DMS79 (cell line): Measurements from ENCODE around the gene FNBP1.
"Not testable (repeated sequence)": the region's sequence is repeated elsewhere in the genome, so short reads cannot be mapped to it uniquely, and the experiment has no call there.

Experiments
- DNase-seq: peaks from one replicate; lab custom pipeline; 2025; lab: John Stamatoyannopoulos, UW

FNBP1 gene

GRCh38 chr9:130021842-130022241 lies 21.1 kb downstream of the FNBP1 start:
- DNase-seq = not testable (repeated sequence)

- DNase-seq = no peak
Measured at GRCh38 chr9:130021123-130021522, 21.9 kb downstream of the FNBP1 start.

- no peak for DNase-seq
Measured at GRCh38 chr9:130020618-130021017, 22.4 kb downstream of the FNBP1 start.

DNA sequence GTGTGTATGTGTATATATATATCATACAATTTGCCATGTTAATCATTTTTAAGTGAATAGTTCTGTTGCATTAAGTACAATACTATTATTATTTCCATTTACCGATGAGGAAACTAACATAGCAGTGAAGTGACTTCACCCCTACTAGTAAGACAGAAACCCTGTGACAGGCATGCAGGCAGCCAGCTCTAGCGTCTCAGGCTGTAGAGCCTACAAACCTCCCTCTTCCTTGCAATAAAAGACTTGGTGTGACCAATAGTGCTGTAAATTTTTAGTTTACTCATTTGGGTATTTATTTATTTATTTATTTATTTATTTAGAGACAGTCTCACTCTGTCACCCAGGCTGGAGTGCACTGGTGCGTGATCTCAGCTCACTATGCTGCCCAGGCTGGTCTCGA lies 24.7 kb downstream of the FNBP1 start:
- no peak for DNase-seq

DNA sequence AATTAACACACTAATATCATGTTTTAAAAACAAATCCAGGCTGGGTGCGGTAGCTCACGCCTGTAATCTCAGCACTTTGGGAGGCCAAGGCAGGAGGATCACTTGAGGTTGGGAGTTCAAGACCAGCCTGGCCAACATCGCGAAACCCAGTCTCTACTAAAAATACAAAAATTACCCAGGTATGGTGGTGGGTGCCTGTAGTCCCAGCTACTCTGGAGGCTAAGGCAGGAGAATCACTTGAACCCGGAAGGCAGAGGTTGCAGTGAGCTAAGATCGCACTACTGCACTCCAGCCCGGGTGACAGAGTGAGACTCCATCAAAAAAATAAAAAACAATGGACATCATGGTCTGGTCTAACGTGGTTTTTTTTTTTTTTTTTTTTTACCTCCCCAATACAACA lies 25.5 kb downstream of the FNBP1 start:
- DNase-seq = not testable (repeated sequence)

DNA sequence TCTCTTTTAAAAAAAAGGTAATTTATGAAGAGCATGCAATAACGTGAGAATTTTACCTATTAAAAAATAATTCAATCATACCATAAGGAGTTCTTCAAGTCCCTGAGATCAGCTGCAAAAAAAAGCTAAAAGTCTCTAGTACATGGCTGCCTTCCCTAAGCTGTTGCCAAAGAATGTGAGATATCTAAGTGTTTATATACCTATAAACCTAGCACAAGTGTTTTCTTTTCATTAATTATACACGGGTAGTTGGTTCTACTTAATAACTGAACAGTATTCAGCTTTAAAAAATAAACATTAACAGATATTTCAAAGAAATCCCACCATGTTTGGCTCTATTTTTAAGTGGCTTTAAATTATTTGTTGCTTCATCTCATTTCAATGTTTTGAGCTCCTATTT lies 25.9 kb downstream of the FNBP1 start:
- DNase-seq = no peak

GRCh38 chr9:130015353-130016019 lies 27.5 kb downstream of the FNBP1 start:
- no peak for DNase-seq

DNA sequence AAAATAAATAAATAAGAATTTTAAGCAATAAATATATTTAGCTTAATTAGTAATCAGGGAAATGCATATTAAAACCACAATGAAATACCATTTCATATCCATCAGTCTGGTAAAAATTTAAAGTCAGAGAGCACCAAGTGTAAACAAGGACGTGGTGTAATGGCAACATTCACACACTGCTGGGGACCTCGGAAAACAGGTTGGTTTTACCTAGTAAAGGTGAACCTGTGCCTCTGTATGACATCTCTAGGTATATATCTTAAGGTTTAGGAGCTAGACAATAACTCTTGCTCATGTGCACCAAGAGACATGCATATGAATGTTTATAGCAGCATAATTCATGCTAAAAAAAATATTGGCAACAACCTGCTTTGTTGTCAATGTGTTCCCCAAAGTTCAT lies 29.7 kb downstream of the FNBP1 start:
- DNase-seq = no peak

- DNase-seq = no peak
Measured at GRCh38 chr9:130010151-130010988, 32.6 kb downstream of the FNBP1 start.

DNA sequence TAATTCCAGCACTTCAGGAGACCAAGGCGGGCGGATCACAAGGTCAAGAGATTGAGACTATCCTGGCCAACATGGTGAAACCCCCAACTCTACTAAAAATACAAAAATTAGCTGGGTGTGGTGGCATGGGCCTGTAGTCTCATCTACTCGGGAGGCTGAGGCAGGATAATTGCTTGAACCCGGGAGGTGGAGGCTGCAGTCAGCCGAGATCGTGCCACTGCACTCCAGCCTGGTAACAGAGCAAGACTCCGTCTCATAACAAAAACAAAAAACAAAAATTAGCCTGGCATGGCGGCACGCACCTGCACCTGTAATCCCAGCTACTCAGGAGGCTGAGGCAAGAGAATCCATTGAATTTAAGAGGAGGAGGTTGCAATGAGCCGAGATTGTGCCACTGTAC lies 33.4 kb downstream of the FNBP1 start:
- not testable (repeated sequence) for DNase-seq

DNA sequence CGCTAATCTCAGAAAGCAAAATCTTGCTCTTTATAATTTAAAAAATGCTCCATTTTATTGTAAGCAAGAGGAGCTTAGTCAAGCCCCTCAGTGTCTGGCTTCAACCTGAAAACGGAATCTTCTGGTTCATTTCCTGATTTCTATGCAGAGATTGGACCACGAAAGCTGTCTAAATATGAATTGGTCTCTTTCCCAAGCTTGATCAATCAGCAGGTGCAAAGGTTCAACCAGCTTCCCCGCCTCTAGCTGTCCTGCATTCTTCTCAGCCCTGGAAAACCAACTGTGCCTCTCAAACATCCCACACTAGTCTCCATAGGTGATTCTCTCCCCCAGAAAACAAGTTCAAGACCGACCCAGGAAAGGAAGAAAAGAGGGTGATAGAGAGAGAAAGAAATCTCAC lies 34.5 kb downstream of the FNBP1 start:
- DNase-seq = no peak

GRCh38 chr9:130006952-130007351 lies 36.0 kb downstream of the FNBP1 start:
- not testable (repeated sequence) for DNase-seq

DNA sequence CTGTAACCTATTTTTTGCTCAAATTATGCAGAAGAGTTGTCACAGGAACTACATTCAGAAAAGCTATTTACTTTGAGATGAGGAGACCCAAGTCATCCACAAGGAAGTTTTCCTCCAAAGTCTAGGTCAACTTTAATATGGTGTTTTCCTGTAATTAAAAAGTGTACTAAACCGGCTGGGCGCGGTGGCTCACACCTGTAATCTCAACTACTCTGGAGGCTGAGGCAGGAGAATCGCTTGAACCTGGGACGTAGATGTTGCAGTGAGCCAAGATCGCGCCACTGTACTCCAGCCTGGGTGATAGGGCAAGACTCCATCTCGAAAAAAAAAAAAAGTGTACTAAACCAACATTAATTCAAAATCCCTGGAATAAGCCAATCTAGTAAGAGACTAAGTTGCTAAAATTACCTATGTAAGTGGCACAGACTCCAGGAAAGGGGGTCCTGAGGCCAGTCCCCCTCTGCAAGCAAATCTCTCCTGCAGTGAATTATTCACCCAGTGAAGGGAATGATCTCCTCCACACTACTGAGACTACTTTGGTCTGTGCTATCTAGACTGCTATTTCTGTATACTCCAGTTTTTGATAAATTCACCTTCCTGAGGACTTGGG lies 38.9 kb downstream of the FNBP1 start:
- DNase-seq = no peak

GRCh38 chr9:130002320-130002719 lies 40.7 kb downstream of the FNBP1 start:
- DNase-seq = no peak

DNA sequence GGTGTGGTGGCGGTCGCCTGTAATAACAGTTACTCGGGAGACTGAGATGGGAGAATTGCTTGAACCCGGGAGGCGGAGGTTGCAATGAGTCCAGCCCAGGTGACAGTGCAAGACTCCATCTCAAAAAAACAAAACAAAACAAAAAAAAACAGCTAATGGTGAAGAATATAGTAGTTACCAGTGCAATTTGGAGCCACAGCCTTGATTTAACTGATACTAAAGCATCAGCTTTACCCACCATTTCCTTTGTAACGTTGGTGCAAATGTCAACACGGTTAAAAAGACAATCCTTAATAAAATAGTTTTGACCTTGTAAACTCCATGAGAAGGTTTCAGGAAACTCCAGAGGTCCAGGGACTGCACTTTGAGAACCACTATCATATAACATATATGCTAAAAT lies 41.8 kb downstream of the FNBP1 start:
- DNase-seq = no peak

- DNase-seq = no peak
Measured at GRCh38 chr9:129999141-129999510, 43.9 kb downstream of the FNBP1 start.

DNA sequence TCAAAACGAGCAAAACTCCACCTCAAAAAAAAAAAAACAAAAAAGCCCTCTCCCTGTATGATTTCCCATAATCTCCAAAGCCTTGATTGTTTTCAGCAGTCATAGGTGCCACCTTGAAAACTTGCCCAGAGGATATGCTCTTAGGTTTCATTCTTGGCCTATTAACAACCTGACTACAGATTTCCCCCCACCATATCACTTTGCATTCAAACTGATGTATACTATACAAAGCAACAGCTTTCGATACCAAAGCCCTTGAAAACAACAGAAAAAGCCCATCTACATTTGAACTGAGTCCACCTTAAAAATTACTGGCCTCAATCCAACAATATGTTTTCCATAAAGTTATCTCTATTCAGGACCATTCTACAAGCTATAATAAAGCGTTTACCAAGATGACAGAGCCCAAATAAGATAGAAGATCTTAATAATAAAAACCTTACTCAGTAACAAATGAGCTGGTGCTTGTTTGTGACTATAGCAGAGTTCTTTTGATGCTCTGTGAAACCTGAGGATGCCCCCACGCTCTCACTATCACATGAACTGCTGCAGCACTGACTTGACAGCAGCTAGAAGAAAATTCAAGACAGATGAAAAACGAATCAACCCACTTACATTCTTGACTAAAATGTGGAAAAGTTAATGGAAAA lies 44.4 kb downstream of the FNBP1 start:
- no peak for DNase-seq

DNA sequence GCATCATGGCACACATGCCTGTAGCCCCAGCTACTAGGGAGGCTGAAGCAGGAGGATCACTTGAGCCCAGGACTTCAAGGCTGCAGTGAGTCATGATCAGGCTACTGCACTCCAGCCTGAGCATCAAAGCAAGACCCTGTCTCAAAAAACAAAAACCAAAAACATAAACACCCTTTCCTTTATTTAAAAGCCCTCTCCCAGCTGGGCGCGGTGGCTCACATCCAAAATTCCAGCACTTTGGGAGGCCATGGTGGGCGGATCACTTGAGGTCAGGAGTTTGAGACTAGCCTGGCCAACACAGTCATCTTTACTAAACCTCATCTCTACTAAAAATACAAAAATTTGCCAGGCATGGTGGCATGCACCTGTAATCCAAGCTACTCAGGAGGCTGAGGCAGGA lies 45.3 kb downstream of the FNBP1 start:
- not testable (repeated sequence) for DNase-seq

DNA sequence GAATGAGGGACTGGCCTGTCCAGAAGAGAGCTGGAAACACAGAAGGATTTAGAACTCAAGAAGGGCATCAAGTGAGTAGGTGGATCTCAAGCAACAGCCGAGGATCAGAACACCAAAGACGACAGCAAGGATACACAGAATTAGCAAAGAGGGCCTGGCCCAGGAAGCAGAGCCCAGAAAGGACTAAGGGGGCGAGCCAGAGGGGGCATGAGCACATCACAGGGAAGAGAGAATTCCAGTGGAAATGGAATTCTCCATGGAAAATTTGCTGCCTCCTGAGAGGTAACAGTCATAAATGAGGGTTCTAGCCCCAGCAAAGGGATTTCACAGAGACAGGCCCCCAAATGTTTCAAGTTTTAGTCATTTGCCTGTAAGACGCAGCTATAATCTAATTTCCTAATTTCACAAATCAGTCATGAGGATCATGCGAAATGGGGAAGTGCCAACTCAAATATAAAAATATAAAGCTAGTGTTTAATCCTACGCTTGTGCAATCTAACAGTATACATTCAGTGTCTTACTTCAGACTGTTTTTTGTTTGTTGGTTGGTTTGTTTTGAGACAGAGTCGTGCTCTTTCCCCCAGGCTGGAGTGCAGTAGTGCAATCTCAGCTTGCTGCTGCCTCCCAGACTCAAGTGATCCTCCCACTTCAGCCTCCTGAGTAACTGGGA lies 46.7 kb downstream of the FNBP1 start:
- no peak for DNase-seq

- no peak for DNase-seq
Measured at GRCh38 chr9:129995409-129996160, 47.4 kb downstream of the FNBP1 start.

DNA sequence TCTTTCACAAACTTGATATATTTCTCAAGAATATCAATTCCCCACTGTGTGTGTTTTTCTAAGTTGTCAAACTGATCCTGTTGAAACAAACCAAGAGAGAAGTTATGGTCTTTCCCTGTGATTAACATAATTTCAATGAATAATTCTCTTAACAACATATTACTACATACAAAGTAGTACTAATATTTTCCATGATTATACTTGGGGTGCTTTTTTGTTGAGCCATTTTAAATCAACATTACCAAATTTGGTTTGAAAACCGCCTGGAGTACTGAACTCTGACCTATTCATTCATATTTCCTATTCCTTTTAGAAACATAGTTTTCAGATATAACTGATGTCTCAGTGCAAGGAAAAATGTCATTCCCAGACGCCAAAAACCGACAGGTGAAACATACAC lies 48.1 kb downstream of the FNBP1 start:
- no peak for DNase-seq
